SK-N-SH treated with all-trans-retinoic acid at 6 μM for 48 hours (cell line): ENCODE measurements around the gene C2orf80.

Experiments
- ATAC-seq: fragments of 200-7000 bp; cut with Tn5 transposase; 3 replicates; pipeline ENCODE4 v1.9.1; 2020; ENCODE audit warnings: mild to moderate bottlenecking, moderate library complexity
- ARNTL ChIP-seq: fragments of 450-650 bp; formaldehyde crosslinking; IDR thresholded peaks from 2 replicates; pipeline ENCODE4 v1.5.0; 2020; ENCODE audit warnings: low read depth, mild to moderate bottlenecking, moderate library complexity, borderline replicate concordance
- BACH2 ChIP-seq: fragments of 250-450 bp; sonication (Bioruptor Pico); IDR thresholded peaks from 2 replicates; pipeline ENCODE4 v1.9.0; 2021; ENCODE audit warnings: mild to moderate bottlenecking, borderline replicate concordance
- CREB5 ChIP-seq: fragments of 250-450 bp; sonication (Bioruptor Pico); IDR thresholded peaks from 2 replicates; pipeline ENCODE4 v1.5.1; 2020; ENCODE audit warnings: low read depth, mild to moderate bottlenecking, moderate library complexity
- CSDC2 ChIP-seq: fragments of 250-450 bp; sonication (Bioruptor Pico); IDR thresholded peaks from 2 replicates; pipeline ENCODE4 v1.5.0; 2020; ENCODE audit warnings: mild to moderate bottlenecking, moderate library complexity
- CSRNP3 ChIP-seq: fragments of 250-450 bp; sonication (Bioruptor Pico); IDR thresholded peaks from 2 replicates; pipeline ENCODE4 v1.5.1; 2021; ENCODE audit warnings: mild to moderate bottlenecking, moderate library complexity
- ESRRG ChIP-seq: fragments of 250-450 bp; sonication (Bioruptor Pico); IDR thresholded peaks from 2 replicates; pipeline ENCODE4 v1.6.1; 2021; ENCODE audit warnings: mild to moderate bottlenecking
- ISL1 ChIP-seq: fragments of 250-450 bp; sonication (Bioruptor Pico); IDR thresholded peaks from 2 replicates; pipeline ENCODE4 v2.1.2; 2022; ENCODE audit warnings: mild to moderate bottlenecking, moderate library complexity
- OSR1 ChIP-seq: fragments of 250-450 bp; sonication (Bioruptor Pico); IDR thresholded peaks from 2 replicates; pipeline ENCODE4 v1.8.0; 2022; ENCODE audit warnings: moderate library complexity, mild to moderate bottlenecking, inconsistent platforms
- PATZ1 ChIP-seq: fragments of 250-450 bp; sonication (Bioruptor Pico); IDR thresholded peaks from 2 replicates; pipeline ENCODE4 v1.8.0; 2020; ENCODE audit warnings: mild to moderate bottlenecking, moderate library complexity, borderline replicate concordance
- POU6F1 ChIP-seq: fragments of 250-450 bp; sonication (Bioruptor Pico); IDR thresholded peaks from 2 replicates; pipeline ENCODE4 v1.8.0; 2021; ENCODE audit warnings: low read depth, mild to moderate bottlenecking, moderate library complexity, borderline replicate concordance
- SNAI2 ChIP-seq: fragments of 250-450 bp; sonication (Bioruptor Pico); IDR thresholded peaks from 2 replicates; pipeline ENCODE4 v1.5.0; 2020; ENCODE audit warnings: mild to moderate bottlenecking, moderate library complexity
- TCF4 ChIP-seq: fragments of 250-450 bp; sonication (Bioruptor Pico); IDR thresholded peaks from 2 replicates; pipeline ENCODE4 v1.8.0; 2021; ENCODE audit warnings: mild to moderate bottlenecking, moderate library complexity, borderline replicate concordance
- TOX ChIP-seq: fragments of 250-450 bp; sonication (Bioruptor Pico); IDR thresholded peaks from 2 replicates; pipeline ENCODE4 v1.8.0; 2021; ENCODE audit warnings: mild to moderate bottlenecking, moderate library complexity, borderline replicate concordance
- TSHZ2 ChIP-seq: fragments of 250-450 bp; sonication (Bioruptor Pico); IDR thresholded peaks from 2 replicates; pipeline ENCODE4 v1.5.0; 2020; ENCODE audit warnings: mild to moderate bottlenecking, moderate library complexity
- ZC3H10 ChIP-seq: fragments of 250-450 bp; sonication (Bioruptor Pico); IDR thresholded peaks from 2 replicates; pipeline ENCODE4 v1.5.1; 2021; ENCODE audit warnings: mild to moderate bottlenecking, moderate library complexity
- ZFP3 ChIP-seq: fragments of 250-450 bp; sonication (Bioruptor Pico); IDR thresholded peaks from 2 replicates; pipeline ENCODE4 v1.5.0; 2020; ENCODE audit warnings: mild to moderate bottlenecking, moderate library complexity
- ZFP30 ChIP-seq: fragments of 450-650 bp; formaldehyde crosslinking; IDR thresholded peaks from 2 replicates; pipeline ENCODE4 v1.5.0; 2022; ENCODE audit warnings: mild to moderate bottlenecking, moderate library complexity
- ZNF565 ChIP-seq: fragments of 450-650 bp; formaldehyde crosslinking; conservative IDR thresholded peaks from 2 replicates; pipeline ENCODE4 v1.5.0; 2020; ENCODE audit warnings: low read depth, mild to moderate bottlenecking, moderate library complexity
- ZNF70 ChIP-seq: fragments of 450-650 bp; formaldehyde crosslinking; IDR thresholded peaks from 2 replicates; pipeline ENCODE4 v1.5.0; 2020; ENCODE audit warnings: mild to moderate bottlenecking, moderate library complexity
- ZNF8 ChIP-seq: fragments of 450-650 bp; formaldehyde crosslinking; IDR thresholded peaks from 2 replicates; pipeline ENCODE4 v1.5.0; 2020; ENCODE audit warnings: mild to moderate bottlenecking, moderate library complexity

C2orf80 gene

GRCh38 chr2:208129744-208130711 is 59.8 kb downstream of the C2orf80 start, which contains the start of gene CRYGC:
CRYGC (minus strand) TSS chr2:208129828; CDS start chr2:208129792, 36 bp downstream.
- peak; percentile 28; the same call in 1 of the 2 replicates for TF ChIP-seq TCF4 (CRISPR knock-in tag)
- no peak for TF ChIP-seq OSR1 (CRISPR knock-in tag)
- TF ChIP-seq ISL1, result peak; percentile 84
- no peak for TF ChIP-seq BACH2
- 0 out of 2 replicates have a peak, but pooled peaks have one; percentile 27 for TF ChIP-seq ZNF70 (CRISPR knock-in tag)
- TF ChIP-seq ZC3H10 (CRISPR knock-in tag), result peak; percentile 68
- TF ChIP-seq ZFP3, result 0 out of 2 replicates have a peak, but pooled peaks have one; percentile 12
- TF ChIP-seq ESRRG (CRISPR knock-in tag), result 0 out of 2 replicates have a peak, but pooled peaks have one; percentile 35
- TF ChIP-seq ARNTL (CRISPR knock-in tag), result no peak
- TF ChIP-seq ZFP30 (CRISPR knock-in tag), result no peak
- peak; percentile 81; the same call in 1 of the 2 replicates for TF ChIP-seq SNAI2 (CRISPR knock-in tag)
- no peak for TF ChIP-seq CREB5 (CRISPR knock-in tag)
- TF ChIP-seq PATZ1 (CRISPR knock-in tag), result 0 out of 2 replicates have a peak, but pooled peaks have one; percentile 53
- no peak for TF ChIP-seq ZNF565
- TF ChIP-seq ZNF8, result 0 out of 2 replicates have a peak, but pooled peaks have one; percentile 11
- peak; percentile 85 for ATAC-seq

- ATAC-seq, result no peak
- no peak for TF ChIP-seq ARNTL (CRISPR knock-in tag)
- no peak for TF ChIP-seq TCF4 (CRISPR knock-in tag)
- TF ChIP-seq CSRNP3, result no peak
- no peak for TF ChIP-seq ZC3H10 (CRISPR knock-in tag)
- no peak for TF ChIP-seq ZNF8
- no peak for TF ChIP-seq TOX (CRISPR knock-in tag)
- no peak for TF ChIP-seq BACH2
- TF ChIP-seq ZNF565, result no peak
- TF ChIP-seq ZFP3, result no peak
- TF ChIP-seq ZFP30 (CRISPR knock-in tag), result no peak
- TF ChIP-seq CSDC2, result no peak
- no peak for TF ChIP-seq ESRRG (CRISPR knock-in tag)
- no peak for TF ChIP-seq TSHZ2 (CRISPR knock-in tag)
- TF ChIP-seq SNAI2 (CRISPR knock-in tag), result no peak
- TF ChIP-seq ZNF70 (CRISPR knock-in tag), result no peak
- TF ChIP-seq OSR1 (CRISPR knock-in tag), result no peak
- TF ChIP-seq POU6F1 (CRISPR knock-in tag), result no peak
Measured at GRCh38 chr2:208128136-208128535, 61.7 kb downstream of the C2orf80 start.
